Activated T-helper 9 cell treated with anti-CD3 and anti-CD28 coated beads, Interleukin-2, amount 50 U/mL, for 16 hours (primary cell): ENCODE results near the gene ZCCHC8.
"Not testable (repeated sequence)": the region's sequence is repeated elsewhere in the genome, so short reads cannot be mapped to it uniquely, and the experiment has no call there.

Experiments used
- DNase-seq: peaks from one replicate; pipeline ENCODE4 v3.0.0-alpha.2; 2020; ENCODE audit warnings: low read depth

Gene ZCCHC8

DNA sequence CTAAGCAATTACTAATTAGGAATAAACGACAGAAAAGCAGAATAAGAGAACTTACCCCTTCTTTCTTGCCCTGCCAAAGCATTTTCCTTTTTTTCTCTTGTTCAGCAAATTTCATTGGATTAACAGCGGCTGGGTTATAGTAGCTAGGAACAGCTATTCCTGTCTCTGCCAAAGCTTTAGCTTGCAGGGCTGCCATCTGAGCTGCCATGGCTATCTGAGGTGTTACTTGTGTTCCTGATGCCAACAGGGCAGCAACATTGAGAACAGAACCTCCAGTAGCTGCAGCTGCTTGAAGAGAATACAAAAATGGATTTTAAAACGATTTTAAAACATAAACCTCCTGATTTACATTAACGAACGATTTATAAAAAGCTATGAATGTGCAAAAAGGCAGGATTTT is 7.4 kb upstream of the ZCCHC8 start:
- DNase-seq: no peak

DNA sequence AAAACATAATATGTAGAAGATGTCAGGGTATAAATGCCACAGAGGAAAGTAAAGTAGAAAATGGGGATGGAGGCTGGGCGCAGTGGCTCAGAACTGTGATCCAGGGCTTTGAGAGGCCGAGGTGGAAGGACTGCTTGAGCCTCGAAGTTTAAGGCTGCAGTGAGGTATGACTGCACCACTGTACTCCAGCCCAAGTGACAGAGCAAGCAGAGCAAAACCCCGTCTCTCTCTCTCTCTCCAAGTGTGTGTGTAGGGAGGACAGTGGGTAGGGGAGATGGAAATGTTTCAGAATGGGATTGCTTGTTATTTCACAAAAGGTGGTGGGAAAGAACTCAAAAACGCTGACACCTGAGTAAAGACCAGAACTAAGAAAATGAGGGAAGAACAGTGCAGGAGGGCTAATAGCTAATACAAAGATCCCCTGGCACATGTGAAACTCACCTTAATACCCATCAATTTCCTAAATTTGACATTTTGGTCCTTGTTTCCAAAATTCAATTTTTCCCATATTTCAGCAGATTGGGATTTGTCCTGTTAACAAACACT is 5.7 kb upstream of the ZCCHC8 start:
- DNase-seq: no peak

DNA sequence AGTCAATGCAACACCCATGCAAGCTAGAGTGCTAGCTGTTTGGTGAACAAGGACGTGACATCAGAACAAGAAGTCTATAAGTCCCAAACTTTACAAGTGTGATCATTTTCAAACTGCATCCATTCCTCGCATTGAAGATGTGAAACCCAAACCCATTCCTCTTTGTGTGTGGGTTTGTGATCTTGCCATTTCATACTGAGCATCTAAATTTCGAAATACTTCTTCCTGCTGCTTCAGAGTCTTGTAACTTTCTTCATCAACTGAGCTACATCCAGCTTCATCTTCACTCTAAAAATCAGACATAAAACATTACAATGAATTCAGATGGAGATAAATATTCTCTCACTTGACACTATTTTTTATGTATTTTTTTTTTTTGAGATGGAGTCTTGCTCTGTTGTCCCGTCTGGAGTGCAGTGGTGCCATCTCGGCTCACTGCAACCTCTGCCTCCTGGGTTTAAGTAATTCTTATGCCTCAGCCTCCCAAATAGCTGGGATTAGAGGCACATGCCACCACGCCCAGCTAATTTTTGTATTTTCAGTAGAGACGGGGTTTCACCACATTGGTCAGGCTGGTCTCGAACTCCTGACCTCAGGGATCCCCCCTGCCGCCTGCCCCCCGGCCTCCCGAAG is 4.8 kb upstream of the ZCCHC8 start:
- DNase-seq: no peak

DNA sequence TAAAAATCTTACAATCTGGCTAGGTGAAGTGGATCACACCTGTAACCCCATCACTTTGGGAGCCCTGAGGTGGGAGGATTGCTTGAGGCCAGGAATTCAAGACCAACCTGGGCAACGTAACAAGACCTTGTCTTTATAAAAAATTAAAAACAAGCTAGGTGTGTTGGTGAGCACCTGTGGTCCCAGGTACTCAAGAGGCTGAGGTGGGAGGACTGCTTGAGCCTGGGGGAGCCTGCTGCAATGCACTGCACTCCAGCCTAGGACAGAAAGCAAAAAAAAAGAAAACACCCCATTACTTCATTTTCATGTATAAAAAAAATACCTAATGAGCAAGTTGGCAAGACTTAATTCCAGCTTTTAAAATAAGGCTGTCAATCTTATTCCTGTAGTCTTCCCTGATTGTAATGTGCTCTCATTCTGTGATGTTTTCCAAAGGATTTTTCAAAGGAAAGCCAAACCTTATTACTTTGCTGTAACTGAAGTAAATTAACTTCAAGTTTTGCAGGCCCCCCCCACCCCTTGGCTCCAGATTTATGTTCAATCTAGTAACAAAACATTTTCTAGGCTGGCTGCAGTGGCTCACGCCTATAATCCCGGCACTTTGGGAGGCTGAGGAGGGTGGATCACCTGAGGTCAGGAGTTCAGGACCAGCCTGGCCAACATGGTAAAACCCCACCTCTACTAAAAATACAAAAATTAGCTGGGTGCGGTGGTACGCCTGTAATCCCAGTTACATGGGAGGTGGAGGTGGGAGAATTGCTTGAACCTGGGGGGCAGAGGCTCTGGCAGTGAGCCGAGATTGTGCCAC is 3.3 kb upstream of the ZCCHC8 start:
- DNase-seq: no peak

DNA sequence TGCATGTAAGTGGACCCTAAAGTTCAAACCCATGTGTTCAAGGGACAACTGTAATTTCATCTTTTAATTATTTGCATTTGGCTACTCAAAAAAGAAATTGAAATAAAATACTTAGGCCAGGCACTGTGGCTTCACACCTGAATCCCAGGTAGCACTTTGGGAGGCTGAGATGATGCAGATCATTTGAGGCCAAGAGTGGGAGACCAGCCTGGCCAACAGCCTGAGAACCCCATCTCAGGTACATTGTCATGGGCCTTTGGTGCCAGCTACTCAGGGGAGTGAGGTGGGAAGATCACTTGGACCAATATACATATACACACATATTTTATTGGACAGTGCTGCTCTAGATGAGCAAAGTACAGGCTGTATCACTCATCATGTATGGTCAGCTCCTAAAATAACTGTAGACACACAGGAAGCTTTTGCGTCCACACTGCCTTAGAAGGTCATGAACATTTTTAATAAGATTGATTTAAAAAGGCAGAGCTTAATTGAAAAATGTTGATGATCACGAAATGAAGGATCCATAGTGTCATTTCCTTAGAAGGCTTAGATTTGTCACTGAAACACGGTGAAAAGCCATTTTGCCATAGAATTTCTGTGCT is 2.5 kb upstream of the ZCCHC8 start:
- no peak for DNase-seq

DNA sequence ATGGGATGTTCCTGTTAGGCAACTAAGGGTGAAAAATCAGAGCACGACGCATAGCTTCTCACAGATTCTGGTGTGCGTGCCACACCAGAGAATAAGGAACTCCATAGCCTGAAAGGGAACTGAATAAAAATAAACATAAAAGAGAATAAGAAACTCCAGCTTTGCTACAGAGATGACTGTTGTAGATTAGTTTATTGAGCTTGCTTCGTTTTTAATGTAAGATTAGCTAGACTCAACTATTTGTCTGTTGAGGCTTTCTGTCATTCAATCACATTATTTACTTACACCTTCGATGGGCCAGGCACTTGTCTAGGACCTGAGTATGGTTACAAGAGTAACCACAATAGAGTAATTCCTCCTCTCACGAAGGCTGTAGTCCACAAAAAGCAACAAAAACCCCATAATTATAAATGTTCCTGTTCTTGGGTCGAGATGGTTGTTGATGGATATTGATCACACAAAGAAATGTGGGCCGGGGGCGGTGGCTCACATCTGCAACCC is 807 bp upstream of the ZCCHC8 start:
- no peak for DNase-seq

DNA sequence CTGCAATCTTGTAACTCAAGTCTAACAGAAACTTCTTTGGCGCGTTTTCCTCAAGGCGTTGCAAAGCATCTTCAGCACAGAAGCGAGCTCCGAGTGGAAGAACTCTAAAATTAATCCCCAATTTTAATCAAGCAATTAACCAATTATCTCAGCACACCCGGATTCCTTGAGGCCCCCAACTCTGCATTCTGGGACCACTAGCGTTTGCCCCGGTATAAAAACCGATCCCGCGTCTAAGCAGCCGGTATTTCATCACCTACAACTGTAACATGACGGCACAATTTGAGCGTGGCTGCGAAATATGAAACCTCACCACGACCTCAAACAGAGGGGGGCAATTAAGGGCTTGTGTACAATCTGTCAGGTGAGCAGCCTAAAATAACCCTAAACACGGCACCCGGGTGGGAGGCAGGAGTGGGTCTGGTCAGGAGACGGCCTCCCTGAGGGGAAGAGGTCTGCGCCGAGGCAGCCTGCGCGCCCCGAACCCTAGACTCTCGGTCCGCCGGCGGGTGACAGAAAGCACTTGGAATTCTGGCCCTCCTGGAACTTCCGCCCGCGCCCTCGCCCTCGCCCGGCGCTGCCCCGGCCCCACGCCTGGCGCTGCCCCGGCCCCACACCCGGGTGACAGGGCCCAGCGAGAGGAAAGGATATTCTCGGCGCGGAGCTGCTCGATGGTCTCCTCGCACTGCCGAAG is 594 bp downstream of the ZCCHC8 start:
- DNase-seq: peak; percentile 21

DNA sequence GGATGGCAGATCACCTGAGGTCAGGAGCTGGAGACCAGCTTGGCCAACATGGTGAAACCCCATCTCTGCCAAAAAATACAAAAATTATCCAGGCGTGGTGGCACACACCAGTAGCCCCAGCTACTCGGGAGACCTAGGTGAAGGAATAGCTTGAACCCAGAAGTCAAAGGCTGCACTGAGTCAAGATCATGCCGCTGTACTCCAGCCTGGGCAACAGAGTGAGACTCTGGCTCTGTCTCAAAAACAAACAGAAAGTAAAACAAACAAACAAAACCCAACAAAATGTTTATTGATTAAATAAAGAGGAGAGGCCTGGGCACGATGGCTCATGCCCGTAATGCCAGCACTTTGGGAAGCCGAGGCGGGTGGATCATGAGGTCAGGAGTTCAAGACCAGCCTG is 5.5 kb downstream of the ZCCHC8 start:
- DNase-seq: no peak

DNA sequence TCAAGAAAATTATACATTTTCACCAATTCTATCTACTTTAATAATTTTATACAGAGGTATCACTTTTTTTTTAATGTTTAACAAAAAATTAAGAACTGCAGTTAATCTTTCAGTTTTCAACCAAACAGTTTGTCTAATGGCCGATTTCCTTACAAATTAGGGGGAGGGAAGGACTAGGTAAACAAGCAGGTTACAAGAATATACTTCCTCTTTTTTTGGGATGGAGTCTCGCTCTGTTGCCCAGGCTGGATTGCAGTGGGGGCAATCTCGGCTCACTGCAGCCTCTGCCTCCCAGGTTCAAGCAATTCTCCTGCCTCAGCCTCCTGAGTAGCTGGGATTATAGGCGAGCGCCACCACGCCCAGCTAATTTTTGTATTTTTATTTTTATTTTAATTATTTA is 7.5 kb downstream of the ZCCHC8 start:
- not testable (repeated sequence) for DNase-seq

DNA sequence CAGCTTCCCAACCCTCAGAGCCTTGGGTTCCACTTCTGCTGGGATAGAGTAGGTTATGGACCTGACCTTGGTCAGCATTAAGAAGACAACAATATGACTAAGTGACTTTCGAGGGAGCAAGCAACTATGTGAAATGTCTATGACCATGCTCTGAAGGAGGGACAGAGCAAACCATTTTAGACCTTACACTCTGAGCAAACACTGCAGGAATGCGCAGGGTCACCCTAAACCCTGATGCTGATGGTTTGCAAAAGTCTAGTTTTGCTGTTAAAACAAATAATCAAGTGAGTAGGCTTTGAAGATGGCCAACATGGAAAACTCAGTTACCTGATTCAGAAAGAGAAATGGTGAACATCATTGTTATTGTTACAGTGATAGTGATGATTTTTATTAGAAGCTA is 8.7 kb downstream of the ZCCHC8 start:
- DNase-seq: no peak

DNA sequence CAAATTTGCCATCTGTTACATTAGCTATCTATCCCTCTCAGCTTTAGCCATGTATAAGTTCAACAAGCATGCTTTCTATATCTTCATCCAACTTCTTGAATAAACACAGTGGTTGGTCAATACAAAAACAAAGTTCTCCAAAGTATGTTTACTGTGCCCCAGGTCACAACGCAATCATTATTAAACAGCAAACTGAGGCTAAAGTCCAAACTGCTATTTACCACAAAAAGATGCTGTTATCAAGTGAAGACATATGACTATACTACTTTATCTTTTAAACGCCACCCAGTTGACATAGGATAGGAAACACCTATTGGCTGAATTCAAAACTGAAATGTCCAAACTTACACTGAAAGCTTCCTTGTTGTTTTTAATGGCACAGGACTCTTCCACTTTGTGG is 11.7 kb downstream of the ZCCHC8 start:
- no peak for DNase-seq

DNA sequence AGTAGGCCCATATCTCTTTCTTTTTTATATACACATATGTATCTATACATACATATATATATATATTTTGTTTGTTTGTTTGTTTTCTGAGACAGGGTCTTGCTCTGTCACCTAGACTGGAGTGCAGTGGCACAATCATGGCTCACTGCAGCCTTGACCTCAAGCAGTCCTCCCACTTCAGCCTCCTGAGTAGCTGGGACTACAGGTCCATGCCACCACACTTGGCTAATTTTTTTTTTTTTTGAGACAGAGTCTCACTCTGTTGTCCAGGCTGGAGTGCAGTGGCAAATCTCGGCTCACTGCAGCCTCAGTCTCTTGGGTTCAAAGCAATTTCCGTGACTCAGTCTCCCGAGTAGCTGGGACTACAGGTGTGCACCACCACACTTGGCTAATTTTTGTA is 12.9 kb downstream of the ZCCHC8 start:
- DNase-seq: not testable (repeated sequence)

DNA sequence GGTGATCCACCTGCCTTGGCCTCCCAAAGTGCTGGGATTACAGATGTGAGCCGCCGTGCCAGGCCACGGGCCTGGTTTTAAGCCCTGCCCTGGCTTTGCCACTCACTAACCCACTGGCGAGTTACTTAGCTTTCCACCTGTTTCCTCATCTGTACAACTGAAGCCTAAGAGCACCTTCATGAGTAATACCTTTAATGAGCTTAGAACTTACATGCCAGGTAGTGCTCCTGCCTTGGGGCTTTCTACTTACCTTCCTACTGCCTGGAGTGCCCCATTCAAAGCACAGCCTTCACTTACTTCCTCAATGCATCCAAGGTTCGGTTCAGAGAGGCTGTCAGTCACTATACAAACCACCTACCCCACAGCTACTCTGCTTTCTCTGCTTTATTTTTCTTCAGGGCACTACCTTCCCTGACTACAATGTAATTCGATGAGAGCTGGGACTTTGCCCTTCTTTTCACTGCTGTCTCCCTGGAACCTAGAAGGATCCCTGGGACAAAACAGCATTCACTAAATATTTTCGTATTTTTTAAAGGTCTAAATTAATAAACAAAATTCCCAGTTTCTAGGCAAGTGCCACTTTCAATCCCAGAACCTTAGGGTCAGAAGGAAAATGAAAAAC is 13.8 kb downstream of the ZCCHC8 start:
- DNase-seq: no peak

DNA sequence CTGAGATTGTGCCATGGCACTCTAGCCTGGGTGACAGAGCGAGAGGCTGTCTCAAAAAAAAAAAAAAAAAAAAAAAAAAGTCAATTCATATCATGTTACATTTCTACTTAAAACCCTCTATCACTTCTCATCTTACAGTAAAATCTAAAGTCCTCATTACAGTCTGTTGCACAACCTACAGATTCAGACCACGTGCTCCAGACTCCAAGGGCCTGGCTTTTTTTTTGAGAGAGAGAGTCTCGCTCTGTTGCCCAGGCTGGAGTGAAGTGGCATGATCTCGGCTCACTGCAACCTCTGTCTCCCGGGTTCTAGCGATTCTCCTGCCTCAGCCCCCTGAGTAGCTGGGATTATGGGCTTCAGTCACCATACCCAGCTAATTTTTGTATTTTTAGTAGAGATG is 14.4 kb downstream of the ZCCHC8 start:
- not testable (repeated sequence) for DNase-seq

DNA sequence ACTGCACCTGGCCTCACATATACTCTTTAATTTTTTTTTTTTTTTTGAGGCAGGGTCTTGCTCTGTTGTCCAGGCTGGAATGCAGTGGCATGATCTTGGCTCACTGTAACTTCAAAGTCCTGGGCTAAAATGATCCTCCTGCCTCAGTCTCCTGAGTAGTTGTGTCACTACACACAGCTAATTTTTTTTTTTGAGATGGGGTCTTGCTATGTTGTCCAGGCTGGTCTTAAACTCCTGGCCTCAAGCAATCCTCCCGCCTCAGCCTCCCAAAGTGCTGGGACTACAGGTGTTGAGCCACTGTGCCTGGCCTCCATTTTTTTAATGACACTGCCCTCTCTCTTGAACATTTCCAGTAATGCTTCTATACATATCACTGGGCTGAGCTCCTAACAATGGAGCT is 16.3 kb downstream of the ZCCHC8 start:
- not testable (repeated sequence) for DNase-seq

DNA sequence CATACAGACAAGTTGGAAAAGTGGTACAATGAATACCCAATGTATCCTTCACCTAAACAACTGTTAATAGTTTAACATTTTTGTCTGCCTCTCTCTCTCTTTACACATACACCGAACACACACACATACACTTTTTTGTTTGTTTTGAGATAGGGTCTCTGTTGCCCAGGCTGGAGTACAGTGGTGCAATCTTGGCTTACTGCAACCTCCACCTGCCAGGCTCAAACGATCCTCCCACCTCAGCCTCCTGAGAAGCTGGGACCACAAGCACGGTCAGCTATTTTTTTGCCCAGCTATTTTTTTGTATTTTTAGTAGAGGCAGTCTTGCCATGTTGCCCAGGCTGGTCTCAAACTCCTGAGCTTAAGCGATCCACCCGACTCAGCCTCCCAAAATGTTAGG is 16.8 kb downstream of the ZCCHC8 start:
- no peak for DNase-seq

DNA sequence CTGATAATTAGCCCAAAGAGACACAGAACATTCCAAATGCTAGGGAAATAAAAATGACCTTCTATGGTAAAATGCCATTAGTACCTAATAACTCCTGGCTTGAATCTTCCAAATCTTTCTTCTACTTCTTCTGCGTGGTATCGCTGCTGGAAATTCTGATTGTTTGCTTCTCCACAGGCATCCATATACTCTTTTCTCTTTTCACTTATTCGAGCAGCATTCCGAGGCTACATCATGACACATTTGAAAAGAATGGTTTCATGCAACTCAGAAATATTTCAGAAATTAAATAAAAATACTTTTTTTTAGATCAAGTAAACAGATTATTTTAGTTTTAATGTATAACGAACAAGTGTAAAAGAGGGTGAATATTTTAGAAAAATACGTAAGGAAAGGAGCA is 18.9 kb downstream of the ZCCHC8 start:
- DNase-seq: no peak

DNA sequence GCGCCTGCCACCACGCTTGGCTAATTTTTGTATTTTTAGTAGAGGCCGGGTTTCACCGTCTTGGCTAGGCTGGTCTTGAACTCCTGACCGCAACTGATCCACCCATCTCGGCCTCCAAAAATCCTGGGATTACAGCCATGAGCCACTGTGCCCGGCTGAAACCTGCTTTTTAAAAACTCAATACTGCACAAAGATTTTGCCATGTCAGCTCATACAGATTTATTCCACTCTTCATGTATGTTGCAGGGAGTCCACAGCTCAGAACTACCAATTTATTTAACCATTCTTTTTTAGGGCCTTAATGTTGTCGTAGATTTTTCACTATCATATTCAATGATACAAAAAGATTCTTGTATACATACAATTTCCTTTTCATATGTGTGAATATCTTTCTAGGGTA is 20.0 kb downstream of the ZCCHC8 start:
- DNase-seq: no peak

DNA sequence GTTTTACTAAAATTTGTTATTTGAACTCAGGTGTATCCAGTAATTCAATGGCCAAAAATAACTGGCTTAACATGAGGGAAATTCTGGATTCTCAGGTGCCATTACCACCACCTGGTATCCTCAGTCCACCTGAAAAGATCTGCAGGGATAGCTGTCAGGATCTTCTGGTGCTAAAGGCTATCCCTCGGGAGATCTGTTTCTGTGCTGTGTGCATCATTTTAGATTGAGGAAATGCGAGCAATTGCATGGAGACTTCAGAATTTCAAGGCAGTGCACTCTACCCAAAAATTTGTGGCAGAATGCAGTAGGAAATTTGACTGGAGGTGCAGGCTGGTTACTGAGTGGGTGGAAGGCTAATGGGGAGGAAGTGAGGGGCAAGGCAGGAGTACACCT is 26.4 kb downstream of the ZCCHC8 start:
- no peak for DNase-seq

DNA sequence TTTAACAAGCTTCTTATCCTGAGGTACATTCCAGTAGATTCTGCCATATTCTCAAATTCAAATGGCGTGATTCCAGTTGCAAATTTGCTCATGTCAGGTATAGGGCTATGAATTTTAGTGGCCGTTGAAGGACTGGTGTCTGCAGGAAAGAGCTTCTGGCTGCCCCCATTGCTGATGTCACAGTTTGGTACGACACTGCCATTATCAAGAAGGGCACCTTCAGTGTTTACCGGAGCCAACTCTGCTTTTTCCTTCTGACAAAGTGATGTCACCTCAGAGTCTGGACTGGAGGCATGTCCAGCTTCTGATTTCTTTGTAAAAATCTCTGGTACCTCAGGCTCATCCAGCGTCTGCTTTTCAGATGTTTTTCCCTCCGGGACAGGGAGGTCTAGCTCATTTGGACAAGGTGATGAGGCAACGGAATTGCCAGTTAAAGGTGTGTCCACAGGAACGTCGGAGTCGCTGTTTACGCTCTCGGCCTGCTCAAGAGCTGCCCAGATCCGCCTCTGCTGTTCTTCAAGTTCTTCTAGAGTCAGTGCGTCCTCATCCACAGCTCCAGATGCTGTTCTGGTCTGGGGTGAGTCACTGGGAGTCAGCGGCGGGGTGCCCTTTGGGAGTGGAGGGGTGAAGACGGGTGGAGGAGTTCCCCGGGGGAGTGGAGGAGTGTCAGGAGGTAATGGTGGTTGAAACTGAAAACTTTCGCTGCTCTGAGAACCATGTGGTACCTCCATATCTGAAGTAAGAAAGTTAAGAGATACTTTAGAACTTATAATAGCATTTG is 27.0 kb downstream of the ZCCHC8 start:
- DNase-seq: peak; percentile 8
